Measurements from ENCODE around the gene CERS3. TPM values are rescaled to one million over a fixed set of nuclear protein-coding genes. Genes with fewer than 3 reads are reported as not detected.

The CERS3 gene
- total and polyA plus RNA-seq, 10 of the 15 experiments (the other 5 are each of a cell fraction or from before 2014, with no cell fraction given), result not detected

DNA sequence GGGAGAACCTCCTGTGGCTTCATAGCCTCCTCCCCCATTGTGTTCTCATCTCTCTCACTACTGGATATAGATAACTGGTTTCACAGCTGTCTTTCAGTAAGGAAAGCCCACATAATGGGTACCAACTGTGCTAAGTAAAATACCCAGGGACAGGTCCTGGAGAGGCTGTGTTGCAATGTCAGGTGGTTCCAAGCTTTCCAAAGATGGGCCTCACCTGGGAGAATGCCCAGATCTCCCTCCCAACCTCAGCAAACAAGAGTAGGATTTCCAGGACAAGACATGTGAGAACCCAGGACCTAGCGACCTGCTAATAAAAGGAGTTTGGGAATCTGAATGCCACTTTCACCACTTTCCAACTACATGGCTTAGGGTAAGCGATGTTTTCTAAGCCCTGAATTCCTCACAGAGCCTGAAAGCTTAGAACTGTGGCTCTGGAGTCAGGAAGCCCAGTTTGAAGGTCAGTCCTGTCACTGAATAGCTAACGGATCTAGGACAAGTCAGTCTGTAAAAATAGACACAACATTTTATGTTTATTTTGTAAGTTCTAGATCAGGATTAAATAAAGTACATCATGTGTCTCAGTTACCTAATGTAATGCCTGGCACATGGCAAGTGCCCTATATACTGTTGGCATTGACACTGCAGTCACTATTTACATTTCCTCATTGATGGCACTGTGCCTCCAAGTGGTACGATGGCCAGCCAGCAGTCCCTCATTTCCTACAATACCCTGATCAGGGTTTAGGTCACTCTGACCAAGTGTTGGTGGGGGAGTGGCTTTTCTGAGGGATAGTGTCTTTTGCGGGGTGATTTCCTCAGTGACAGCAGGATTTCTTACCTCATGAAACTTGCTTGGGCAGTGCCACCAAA is 11.9 kb downstream of the CERS3 start:
- Histone ChIP-seq H3K36me3 (ENCODE audit: control insufficient read depth in 2 of 2, insufficient read depth in 2 of 2, low read length in 1 of 2) (no peaks in the 10 kb centered on the region), H3K27ac (ENCODE audit: control insufficient read depth, insufficient read depth) (no peak overlapping the region), H4K20me1 (ENCODE audit: control insufficient read depth, insufficient read depth) (no peaks in the 10 kb centered on the region), H3K79me2 (ENCODE audit: control insufficient read depth, insufficient read depth, low read length) (no peaks in the 10 kb centered on the region), H3K4me3 (no peak overlapping the region), H3K9me3 (replicated peaks; ENCODE audit: control insufficient read depth, insufficient read depth, low read length) (no peaks in the 10 kb centered on the region), H3K4me1 (ENCODE audit: control insufficient read depth, insufficient read depth, low read length) (no peaks in the 10 kb centered on the region), H2AFZ (ENCODE audit: control insufficient read depth, low read depth, low read length) (no peak overlapping the region), H3K27me3 (replicated peaks in 1 of 2; ENCODE audit: control insufficient read depth in 2 of 2, insufficient read depth in 2 of 2, low read length in 1 of 2) (no peaks in the 10 kb centered on the region), H3K9ac (ENCODE audit: control insufficient read depth, insufficient read depth, low read length) (no peak overlapping the region), H3K4me2 (ENCODE audit: control insufficient read depth, insufficient read depth) (no peak overlapping the region)
- SMC1A ChIA-PET (ENCODE audit: uncharacterized antibody, unreplicated experiment), result interaction anchor here (0.9 kb wide), 1 partner anchor 7 kb away, joined by 3 read pairs; no protein-coding TSS in a partner anchor
- intact Hi-C loops (cut with micrococcal nuclease; ENCODE audit: unreplicated experiment), result no loop called here
- no TSS peak for BruUV-seq (replicated peaks)
- TF ChIP-seq, protein P1, sequence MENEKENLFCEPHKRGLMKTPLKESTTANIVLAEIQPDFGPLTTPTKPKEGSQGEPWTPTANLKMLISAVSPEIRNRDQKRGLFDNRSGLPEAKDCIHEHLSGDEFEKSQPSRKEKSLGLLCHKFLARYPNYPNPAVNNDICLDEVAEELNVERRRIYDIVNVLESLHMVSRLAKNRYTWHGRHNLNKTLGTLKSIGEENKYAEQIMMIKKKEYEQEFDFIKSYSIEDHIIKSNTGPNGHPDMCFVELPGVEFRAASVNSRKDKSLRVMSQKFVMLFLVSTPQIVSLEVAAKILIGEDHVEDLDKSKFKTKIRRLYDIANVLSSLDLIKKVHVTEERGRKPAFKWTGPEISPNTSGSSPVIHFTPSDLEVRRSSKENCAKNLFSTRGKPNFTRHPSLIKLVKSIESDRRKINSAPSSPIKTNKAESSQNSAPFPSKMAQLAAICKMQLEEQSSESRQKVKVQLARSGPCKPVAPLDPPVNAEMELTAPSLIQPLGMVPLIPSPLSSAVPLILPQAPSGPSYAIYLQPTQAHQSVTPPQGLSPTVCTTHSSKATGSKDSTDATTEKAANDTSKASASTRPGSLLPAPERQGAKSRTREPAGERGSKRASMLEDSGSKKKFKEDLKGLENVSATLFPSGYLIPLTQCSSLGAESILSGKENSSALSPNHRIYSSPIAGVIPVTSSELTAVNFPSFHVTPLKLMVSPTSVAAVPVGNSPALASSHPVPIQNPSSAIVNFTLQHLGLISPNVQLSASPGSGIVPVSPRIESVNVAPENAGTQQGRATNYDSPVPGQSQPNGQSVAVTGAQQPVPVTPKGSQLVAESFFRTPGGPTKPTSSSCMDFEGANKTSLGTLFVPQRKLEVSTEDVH (IDR thresholded peaks at IDR 0.05; ENCODE audit: low read depth, partially characterized antibody), result no peak
- TF ChIP-seq GABPA (IDR thresholded peaks at IDR 0.05; ENCODE audit: low read depth) (no peak), JUND (IDR thresholded peaks at IDR 0.05; ENCODE audit: low read depth, low read length) (no peak), SMARCA5 (IDR thresholded peaks at IDR 0.05) (no peak), STAT1 (conservative IDR thresholded peaks at IDR 0.05) (no peak), NFIC (IDR thresholded peaks at IDR 0.05; ENCODE audit: low read depth, low read length) (no peak), LARP7 (IDR thresholded peaks at IDR 0.05) (no peak), RAD21 (IDR thresholded peaks at IDR 0.05; ENCODE audit: insufficient read depth, low read depth, low read length) (no peak), NFYB (IDR thresholded peaks at IDR 0.05; ENCODE audit: insufficient read depth, low read depth, low read length) (no peak)
- TF ChIP-seq, protein P2, sequence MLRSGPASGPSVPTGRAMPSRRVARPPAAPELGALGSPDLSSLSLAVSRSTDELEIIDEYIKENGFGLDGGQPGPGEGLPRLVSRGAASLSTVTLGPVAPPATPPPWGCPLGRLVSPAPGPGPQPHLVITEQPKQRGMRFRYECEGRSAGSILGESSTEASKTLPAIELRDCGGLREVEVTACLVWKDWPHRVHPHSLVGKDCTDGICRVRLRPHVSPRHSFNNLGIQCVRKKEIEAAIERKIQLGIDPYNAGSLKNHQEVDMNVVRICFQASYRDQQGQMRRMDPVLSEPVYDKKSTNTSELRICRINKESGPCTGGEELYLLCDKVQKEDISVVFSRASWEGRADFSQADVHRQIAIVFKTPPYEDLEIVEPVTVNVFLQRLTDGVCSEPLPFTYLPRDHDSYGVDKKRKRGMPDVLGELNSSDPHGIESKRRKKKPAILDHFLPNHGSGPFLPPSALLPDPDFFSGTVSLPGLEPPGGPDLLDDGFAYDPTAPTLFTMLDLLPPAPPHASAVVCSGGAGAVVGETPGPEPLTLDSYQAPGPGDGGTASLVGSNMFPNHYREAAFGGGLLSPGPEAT (IDR thresholded peaks at IDR 0.05; ENCODE audit: low read depth), result no peak
- 38% methylated on average over 5 of the region's 5 CpGs for WGBS (ENCODE audit: insufficient coverage, insufficient replicate concordance, low lambda C conversion rate, missing lambda C conversion rate)
- CTCF ChIA-PET, result no interaction called here
- POLR2A ChIA-PET, result no interaction called here
- no peak for ATAC-seq
- no peak for DNase-seq (ENCODE audit: low read depth, low spot score)
- RAD21 ChIA-PET (ENCODE audit: unreplicated experiment), result no interaction called here
- in situ Hi-C loops (cut with MboI), result no loop called here
- FAIRE-seq, result no peak
